SU-DHL-6 (cell line): ENCODE results near the gene ANKRD33.

Source experiments
- H2AFZ ChIP-seq: fragments of 200-600 bp; sonication (generic); 2 replicates; pipeline ENCODE4 v1.6.1; 2014; ENCODE audit warnings: low read depth, mild to moderate bottlenecking, moderate library complexity, mixed read lengths, antibody characterized with exemption, low read length; ENCODE audit not compliant: severe bottlenecking
- H3F3A ChIP-seq: fragments of 200-600 bp; shearing (Covaris generic); 2 replicates; pipeline ENCODE4 v1.6.0; 2016; ENCODE audit warnings: antibody characterized with exemption, mild to moderate bottlenecking; ENCODE audit not compliant: insufficient read depth
- H3K27ac ChIP-seq: fragments of 200-600 bp; sonication (generic); 2 replicates; pipeline ENCODE4 v1.5.1; 2016; ENCODE audit warnings: low read depth, mild to moderate bottlenecking, low read length, moderate library complexity, mixed read lengths
- H3K27me3 ChIP-seq: fragments of 200-600 bp; sonication (generic), shearing (Covaris generic); 2 replicates; pipeline ENCODE4 v1.6.0; 2014; ENCODE audit warnings: mild to moderate bottlenecking, low read length
- H3K36me3 ChIP-seq: fragments of 200-600 bp; sonication (generic); 2 replicates; pipeline ENCODE4 v1.6.1; 2014; ENCODE audit warnings: mild to moderate bottlenecking, low read length, mixed read lengths
- H3K4me2 ChIP-seq: fragments of 300-600, 200-600 bp; shearing (Covaris generic), sonication (generic); 2 replicates; pipeline ENCODE4 v1.6.0; 2014; ENCODE audit warnings: low read length, low read depth, mild to moderate bottlenecking; ENCODE audit not compliant: poor library complexity, severe bottlenecking
- H3K4me3 ChIP-seq: fragments of 200-600 bp; sonication (generic); 2 replicates; pipeline ENCODE4 v1.5.1; 2014; ENCODE audit warnings: antibody characterized with exemption, low read length, mild to moderate bottlenecking, mixed read lengths; ENCODE audit not compliant: insufficient read depth, poor library complexity, severe bottlenecking
- H3K79me2 ChIP-seq: fragments of 200-600 bp; sonication (generic); 2 replicates; pipeline ENCODE4 v1.6.1; 2014; ENCODE audit warnings: mild to moderate bottlenecking, low read length, moderate library complexity; ENCODE audit not compliant: insufficient read depth
- H3K9ac ChIP-seq: fragments of 200-600 bp; sonication (generic); 2 replicates; pipeline ENCODE4 v1.7.0; 2014; ENCODE audit warnings: mild to moderate bottlenecking, low read length
- H3K9me2 ChIP-seq: fragments of 200-600 bp; sonication (generic); replicated peaks from 2 replicates; pipeline ENCODE4 v1.6.1; 2014; ENCODE audit warnings: low read length; ENCODE audit not compliant: insufficient read depth
- H3K9me3 ChIP-seq: fragments of 200-600 bp; sonication (generic); 2 replicates; pipeline ENCODE4 v1.6.1; 2014; ENCODE audit warnings: low read length, mixed read lengths; ENCODE audit not compliant: insufficient read depth
- H4K20me1 ChIP-seq: fragments of 200-600 bp; sonication (generic); 2 replicates; pipeline ENCODE4 v1.6.1; 2014; ENCODE audit warnings: low read depth, mild to moderate bottlenecking, antibody characterized with exemption, low read length, moderate library complexity, mixed read lengths
- CTCF ChIP-seq: fragments of 200-600 bp; sonication (generic); IDR thresholded peaks from one replicate; pipeline ENCODE4 v1.5.1; 2017; ENCODE audit warnings: antibody characterized with exemption, mild to moderate bottlenecking, low read length, moderate library complexity; ENCODE audit not compliant: insufficient read depth, poor library complexity, severe bottlenecking
- EZH2phosphoT487 ChIP-seq: fragments of 200-600 bp; sonication (generic), shearing (Covaris generic); conservative IDR thresholded peaks from 2 replicates; pipeline ENCODE4 v1.6.1; 2018; ENCODE audit warnings: mild to moderate bottlenecking, antibody characterized with exemption, low read length, moderate library complexity, mixed read lengths

Gene ANKRD33

GRCh38 chr12:51887476-51888315, at the start of gene ANKRD33:
Gene ANKRD33 (plus strand): TSS chr12:51888103. CDS start chr12:51888187, 84 bp downstream.
- no peak within 1 kb of the TSS for H3K4me3 ChIP-seq
- no peak within 1 kb of the TSS for H3K9ac ChIP-seq
- no peaks in the 10 kb centered on the region; the same call in 1 of the 2 replicates for H3K27me3 ChIP-seq
- no peak within 1 kb of the TSS for H2AFZ ChIP-seq
- no peaks in the 10 kb centered on the region for H3F3A ChIP-seq
- TF ChIP-seq EZH2phosphoT487 (no peak), CTCF (no peak)
- no peak within 1 kb of the TSS for H3K4me2 ChIP-seq
- no peaks in the 10 kb centered on the region for H3K9me2 ChIP-seq
- H3K9me3 ChIP-seq = no peaks in the 10 kb centered on the region
- no peaks in the 10 kb centered on the region for H4K20me1 ChIP-seq
- no peak within 1 kb of the TSS for H3K27ac ChIP-seq
- no peaks in the 10 kb centered on the region for H3K36me3 ChIP-seq
- no peaks in the 10 kb centered on the region for H3K79me2 ChIP-seq

- H3K27me3 ChIP-seq = no peaks in the 10 kb centered on the region
- no peaks in the 10 kb centered on the region for H3F3A ChIP-seq
- no peak overlapping the region for H3K27ac ChIP-seq
- no peaks in the 10 kb centered on the region for H4K20me1 ChIP-seq
- no peak overlapping the region for H2AFZ ChIP-seq
- H3K9ac ChIP-seq = no peak overlapping the region
- no peaks in the 10 kb centered on the region for H3K9me3 ChIP-seq
- TF ChIP-seq EZH2phosphoT487 (no peak), CTCF (no peak)
- no peak overlapping the region for H3K4me3 ChIP-seq
- no peaks in the 10 kb centered on the region for H3K36me3 ChIP-seq
- no peaks in the 10 kb centered on the region for H3K79me2 ChIP-seq
- no peaks in the 10 kb centered on the region for H3K9me2 ChIP-seq
- no peak overlapping the region for H3K4me2 ChIP-seq
These were observed 49.1 kb upstream of the ANKRD33 start for GRCh38 chr12:51838762-51839161.

GRCh38 chr12:51839310-51839947, 48.5 kb upstream of the ANKRD33 start:
- no peak overlapping the region for H2AFZ ChIP-seq
- H3K36me3 ChIP-seq = no peaks in the 10 kb centered on the region
- H3K27ac ChIP-seq = no peak overlapping the region
- no peak for TF ChIP-seq CTCF
- TF ChIP-seq EZH2phosphoT487 = no peak
- H3K9ac ChIP-seq = no peak overlapping the region
- no peaks in the 10 kb centered on the region for H3K9me2 ChIP-seq
- no peak overlapping the region for H3K4me2 ChIP-seq
- no peaks in the 10 kb centered on the region for H4K20me1 ChIP-seq
- no peaks in the 10 kb centered on the region for H3K9me3 ChIP-seq
- H3K79me2 ChIP-seq = no peaks in the 10 kb centered on the region
- no peaks in the 10 kb centered on the region for H3F3A ChIP-seq
- no peak overlapping the region for H3K4me3 ChIP-seq
- H3K27me3 ChIP-seq = no peaks in the 10 kb centered on the region
